ENCODE measurements around the gene MRPS16. TPM values are rescaled to one million over a fixed set of nuclear protein-coding genes. Genes with fewer than 3 reads are reported as not detected.

The MRPS16 gene
- total and polyA plus RNA-seq, 2 of the 13 experiments (the other 11 are each of a cell fraction or from before 2014, with no cell fraction given), result 70.1 to 135 TPM

GRCh38 chr10:73296946-73297345 lies 44.5 kb upstream of the MRPS16 start:
- CTCF ChIA-PET (ENCODE audit: low intra/inter-chr PET ratio, low total read pairs), result no interaction called here
- 16% methylated on average over 3 of the region's 3 CpGs for WGBS (ENCODE audit: low lambda C conversion rate)
- FAIRE-seq, result no peak

More at GRCh38 chr10:73296946-73297345, 44.5 kb upstream of the MRPS16 start:
- in situ Hi-C loops (cut with HindIII; ENCODE audit: extremely low pct_ligation_motif_present, low pct_unique_long_range_greater_than_20kb), result no loop called here
- no peaks in the 10 kb centered on the region for H3K4me1 ChIP-seq (ENCODE audit: insufficient read depth, low read length)
- no peaks in the 10 kb centered on the region; a peak in 1 of 5 replicates for H3K27me3 ChIP-seq (ENCODE audit: control insufficient read depth in 1 of 2, insufficient read depth in 2 of 2, low read length in 2 of 2)
- no peaks in the 10 kb centered on the region for H3K79me2 ChIP-seq (ENCODE audit: insufficient read depth, low read length)
- H3K4me3 ChIP-seq (replicated peaks in 1 of 3; ENCODE audit: insufficient read depth in 1 of 3, low read depth in 2 of 3, low read length in 3 of 3), result no peak overlapping the region
- H2AFZ ChIP-seq (ENCODE audit: low read length), result no peak overlapping the region
- H3K4me2 ChIP-seq (ENCODE audit: low read depth, low read length), result no peak overlapping the region
- no TSS peak for BruUV-seq (replicated peaks)
- ATAC-seq (no peak), DNase-seq (ENCODE audit: low spot score) (no peak)
- H4K20me1 ChIP-seq (ENCODE audit: insufficient read depth, low read length), result no peaks in the 10 kb centered on the region
- no peak overlapping the region for H3K9ac ChIP-seq (ENCODE audit: insufficient read depth, low read depth, low read length)
- H3K27ac ChIP-seq (ENCODE audit: extremely low read length, insufficient read depth, low read length), result no peak overlapping the region
- intact Hi-C loops (cut with micrococcal nuclease; ENCODE audit: unreplicated experiment), result no loop called here
- TF ChIP-seq ZNF772 (CRISPR knock-in tag; IDR thresholded peaks at IDR 0.05) (no peak), GABPA (IDR thresholded peaks at IDR 0.05; ENCODE audit: low read depth, low read length) (no peak), GABPA (CRISPR knock-in tag; IDR thresholded peaks at IDR 0.05; ENCODE audit: low read depth) (no peak), NFIB (CRISPR knock-in tag; IDR thresholded peaks at IDR 0.05; ENCODE audit: borderline replicate concordance) (no peak), ZFP90 (CRISPR knock-in tag; IDR thresholded peaks at IDR 0.05; ENCODE audit: borderline replicate concordance) (no peak), ZNF615 (CRISPR knock-in tag; IDR thresholded peaks at IDR 0.05; ENCODE audit: borderline replicate concordance) (no peak), PAF1 (CRISPR knock-in tag; IDR thresholded peaks at IDR 0.05) (no peak), CREB1 (IDR thresholded peaks at IDR 0.05) (no peak), CREB1 (CRISPR knock-in tag; IDR thresholded peaks at IDR 0.05) (no peak), FOXP4 (CRISPR knock-in tag; IDR thresholded peaks at IDR 0.05) (no peak), PTBP1 (IDR thresholded peaks at IDR 0.05; ENCODE audit: low read depth, low read length, poor library complexity, severe bottlenecking) (no peak)
- no peaks in the 10 kb centered on the region for H3K9me3 ChIP-seq (ENCODE audit: low read length)
- POLR2A ChIA-PET, result no interaction called here
- H3K36me3 ChIP-seq (replicated peaks in 1 of 2; ENCODE audit: control insufficient read depth in 1 of 2, insufficient read depth in 2 of 2, low read length in 2 of 2), result no peaks in the 10 kb centered on the region
